RPMI8226 (cell line): ENCODE data around the gene RSRC1.
"Not testable (repeated sequence)": the region's sequence is repeated elsewhere in the genome, so short reads cannot be mapped to it uniquely, and the experiment has no call there.

Experiments used
- DNase-seq: peaks from one replicate; pipeline ENCODE4 v3.0.0-alpha.2; 2015

RSRC1 gene

DNA sequence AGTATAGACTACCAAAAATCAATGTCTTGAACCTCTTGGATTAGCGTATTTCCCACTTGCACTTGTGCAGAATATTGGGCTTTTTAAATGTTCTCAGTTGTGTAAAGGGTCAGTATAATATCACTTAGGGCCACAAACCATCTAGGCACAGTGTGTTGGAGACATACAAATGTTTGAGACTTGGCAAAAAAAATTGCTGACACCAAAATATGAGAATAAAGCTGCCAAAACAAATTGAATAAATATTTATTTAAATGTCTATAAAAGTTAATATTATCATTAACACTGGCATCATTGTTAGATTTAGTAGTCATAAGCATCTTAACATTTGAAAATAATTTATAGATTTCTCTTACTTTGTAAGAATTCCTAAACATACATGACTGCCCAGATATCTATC is 430.2 kb downstream of the RSRC1 start:
- DNase-seq, result no peak

DNA sequence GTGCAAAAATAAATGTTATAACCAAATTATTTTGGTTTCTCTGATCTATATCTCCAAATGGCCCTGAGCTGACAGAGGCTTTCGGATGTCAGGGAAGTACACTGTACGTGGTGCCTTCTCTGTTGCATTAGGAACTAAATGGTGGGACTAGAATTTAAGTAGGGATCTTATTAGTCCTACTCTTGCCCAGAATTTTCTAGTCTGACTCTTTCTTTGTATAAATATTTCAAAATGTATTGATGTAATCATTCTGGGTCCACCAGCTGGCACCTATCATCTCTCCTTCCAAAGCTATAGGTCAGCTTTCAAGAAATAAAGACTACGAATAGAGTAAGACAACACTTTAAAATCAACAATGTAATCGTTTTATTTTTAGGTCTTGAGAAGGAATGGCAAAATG is 438.8 kb downstream of the RSRC1 start:
- DNase-seq, result no peak

DNA sequence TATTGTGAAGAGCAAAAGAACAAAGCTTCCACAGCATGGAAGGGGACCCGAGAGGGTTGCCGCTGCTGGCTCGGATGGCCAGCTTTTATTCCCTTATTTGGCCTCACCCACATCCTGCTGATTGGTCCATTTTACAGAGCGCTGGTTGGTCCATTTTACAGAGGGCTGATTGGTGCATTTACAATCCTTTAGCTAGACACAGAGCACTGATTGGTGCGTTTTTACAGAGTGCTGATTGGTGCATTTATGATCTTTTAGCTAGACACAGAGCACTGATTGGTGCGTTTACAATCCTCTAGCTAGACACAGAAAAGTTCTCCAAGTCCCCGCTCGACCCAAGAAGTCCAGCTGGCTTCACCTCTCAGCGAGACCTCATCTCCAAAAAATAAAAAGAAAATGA is 440.0 kb downstream of the RSRC1 start:
- not testable (repeated sequence) for DNase-seq

DNA sequence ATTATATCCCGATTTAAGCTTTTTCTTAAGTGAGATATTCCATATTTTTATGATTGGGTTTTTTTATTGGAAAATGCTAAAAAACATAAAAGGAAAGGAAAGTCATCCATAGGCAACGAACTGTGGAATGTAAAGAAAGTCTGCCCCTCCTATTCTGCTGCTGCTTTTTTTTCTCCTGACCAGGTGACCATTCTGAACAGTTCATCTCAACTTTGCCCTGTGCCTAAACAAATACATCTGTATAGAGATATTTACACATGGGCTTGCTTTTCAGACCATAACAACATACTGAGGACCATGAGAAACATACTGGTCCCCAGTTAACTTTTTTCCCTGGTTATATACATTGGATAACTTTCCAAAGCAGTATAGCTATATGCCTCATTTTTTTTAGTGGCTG is 442.2 kb downstream of the RSRC1 start:
- DNase-seq, result no peak

DNA sequence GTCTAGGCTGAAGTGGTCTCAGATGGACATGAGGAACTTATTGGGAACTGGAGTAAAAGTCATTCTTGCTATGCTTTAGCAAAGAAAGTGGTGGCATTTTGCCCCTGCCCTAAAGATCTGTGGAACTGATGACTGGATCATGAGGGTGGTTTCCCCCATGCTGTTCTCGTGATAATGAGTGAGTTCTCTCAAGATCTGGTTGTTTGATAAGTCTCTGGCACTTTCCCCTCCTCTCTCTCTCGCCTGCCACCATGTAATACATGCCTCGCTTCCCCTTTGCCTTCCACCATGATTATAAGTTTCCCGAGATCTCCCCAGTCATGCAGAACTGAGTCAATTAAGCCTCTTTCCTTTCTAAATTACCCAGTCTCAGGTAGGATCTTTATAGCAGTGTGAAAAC is 449.6 kb downstream of the RSRC1 start:
- no peak for DNase-seq

DNA sequence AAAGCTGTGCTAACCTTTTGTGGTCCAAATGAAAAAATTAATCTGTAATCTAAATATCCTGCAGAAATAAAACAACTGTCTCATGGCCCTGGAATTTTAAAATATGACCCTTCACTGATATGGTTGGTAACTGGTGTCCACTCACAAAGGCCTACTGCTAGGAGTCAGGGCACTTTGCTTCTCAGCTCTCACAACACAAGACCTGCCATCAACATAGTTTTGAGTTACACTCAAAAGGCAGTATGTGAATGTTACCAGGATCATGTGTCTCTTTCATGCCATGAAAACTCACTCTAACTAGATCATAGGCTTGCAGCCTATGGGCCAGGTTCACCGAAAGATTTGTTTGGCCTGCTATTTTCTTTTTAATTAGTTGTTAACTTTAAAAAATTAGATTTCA is 451.1 kb downstream of the RSRC1 start:
- no peak for DNase-seq

DNA sequence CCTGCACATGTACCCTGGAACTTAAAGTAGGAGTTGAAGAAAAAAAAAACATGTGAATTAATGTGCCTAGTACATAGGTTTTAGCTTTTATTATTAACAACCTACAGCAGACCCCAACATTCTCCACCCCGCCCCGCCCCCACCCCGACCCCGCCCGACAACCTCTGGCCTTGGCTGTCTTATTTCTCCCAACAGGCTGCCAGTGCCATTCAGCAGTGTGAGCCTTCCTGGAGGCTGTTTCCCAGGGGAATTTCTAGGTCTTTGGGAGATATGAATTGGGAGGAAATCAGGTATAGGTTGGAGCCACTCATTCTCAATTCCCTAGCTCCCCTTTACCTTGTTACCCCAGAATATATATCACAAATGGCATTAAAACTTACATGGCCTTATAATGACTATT is 452.8 kb downstream of the RSRC1 start:
- no peak for DNase-seq

DNA sequence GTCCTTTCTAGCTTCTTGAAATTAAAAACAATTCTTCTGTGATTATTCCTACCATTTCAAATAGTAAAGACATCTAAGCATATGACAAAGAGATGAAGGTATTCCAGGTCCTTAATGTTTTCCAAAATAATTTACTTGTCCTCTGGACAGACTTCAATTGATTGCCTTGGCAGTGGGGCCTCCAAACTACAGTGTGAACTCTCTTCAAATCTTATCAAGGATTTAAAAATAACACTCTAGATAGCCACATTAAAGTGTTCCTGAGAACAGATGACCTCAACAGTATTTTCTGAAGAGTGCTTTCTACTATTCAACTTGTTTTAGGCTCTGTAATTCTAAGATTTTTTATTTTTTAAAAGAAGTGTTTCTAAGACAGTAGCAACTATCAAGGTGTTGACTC is 453.2 kb downstream of the RSRC1 start:
- DNase-seq, result no peak

DNA sequence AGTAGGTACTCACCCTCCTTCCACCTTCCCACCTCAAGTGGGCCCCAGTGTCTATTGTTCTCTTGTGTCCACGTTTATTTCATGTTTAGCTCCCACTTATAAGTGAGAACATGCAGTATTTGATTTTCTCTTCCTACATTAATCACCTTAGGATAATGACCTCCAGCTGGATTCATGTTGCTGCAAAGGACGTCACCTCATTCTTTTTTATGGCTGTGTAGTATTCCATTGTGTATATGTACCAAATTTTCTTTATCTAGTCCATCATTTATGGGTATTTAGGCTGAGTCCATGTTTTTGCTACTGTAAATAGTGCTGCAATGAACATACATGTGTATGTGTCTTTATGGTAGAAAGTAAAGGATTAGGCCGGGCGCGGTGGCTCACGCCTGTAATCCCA is 455.2 kb downstream of the RSRC1 start:
- DNase-seq, result no peak

DNA sequence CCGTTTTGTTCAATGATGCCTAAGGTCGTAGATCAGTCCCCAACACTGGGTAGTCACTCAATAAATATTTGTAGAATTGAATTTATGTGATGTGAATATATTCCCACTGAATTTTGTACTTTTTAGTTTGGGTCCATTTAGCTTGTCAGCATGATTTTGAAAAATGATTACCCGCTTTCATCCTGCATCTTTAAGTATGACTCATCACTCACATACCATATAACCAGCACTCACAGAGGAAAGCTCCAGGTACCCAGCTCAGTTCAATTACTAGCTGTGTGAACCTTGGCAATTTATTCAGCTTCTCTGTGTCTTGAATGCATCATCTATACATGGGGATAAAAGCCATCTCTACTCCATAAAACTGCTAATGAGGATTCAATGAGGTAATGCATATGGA is 458.9 kb downstream of the RSRC1 start:
- no peak for DNase-seq

DNA sequence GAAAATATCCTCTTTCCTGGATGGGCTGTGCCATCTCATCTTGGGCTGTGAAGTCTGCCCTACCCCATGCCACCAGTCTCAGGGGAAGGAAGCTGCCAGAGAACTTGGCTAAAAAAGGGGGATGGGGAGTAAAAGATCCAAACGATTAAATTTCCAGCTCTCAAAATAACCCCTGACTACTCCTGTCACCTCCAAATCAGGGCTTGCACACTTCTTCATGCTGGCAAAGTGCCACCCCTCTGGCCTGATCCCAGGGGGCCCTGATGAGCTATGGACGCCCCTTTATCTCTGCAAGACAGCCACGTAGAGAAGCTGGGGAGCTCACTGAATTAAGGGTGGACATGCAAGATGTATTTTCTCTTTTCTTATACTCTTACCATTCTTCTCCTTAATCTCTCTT is 459.9 kb downstream of the RSRC1 start:
- DNase-seq, result no peak

DNA sequence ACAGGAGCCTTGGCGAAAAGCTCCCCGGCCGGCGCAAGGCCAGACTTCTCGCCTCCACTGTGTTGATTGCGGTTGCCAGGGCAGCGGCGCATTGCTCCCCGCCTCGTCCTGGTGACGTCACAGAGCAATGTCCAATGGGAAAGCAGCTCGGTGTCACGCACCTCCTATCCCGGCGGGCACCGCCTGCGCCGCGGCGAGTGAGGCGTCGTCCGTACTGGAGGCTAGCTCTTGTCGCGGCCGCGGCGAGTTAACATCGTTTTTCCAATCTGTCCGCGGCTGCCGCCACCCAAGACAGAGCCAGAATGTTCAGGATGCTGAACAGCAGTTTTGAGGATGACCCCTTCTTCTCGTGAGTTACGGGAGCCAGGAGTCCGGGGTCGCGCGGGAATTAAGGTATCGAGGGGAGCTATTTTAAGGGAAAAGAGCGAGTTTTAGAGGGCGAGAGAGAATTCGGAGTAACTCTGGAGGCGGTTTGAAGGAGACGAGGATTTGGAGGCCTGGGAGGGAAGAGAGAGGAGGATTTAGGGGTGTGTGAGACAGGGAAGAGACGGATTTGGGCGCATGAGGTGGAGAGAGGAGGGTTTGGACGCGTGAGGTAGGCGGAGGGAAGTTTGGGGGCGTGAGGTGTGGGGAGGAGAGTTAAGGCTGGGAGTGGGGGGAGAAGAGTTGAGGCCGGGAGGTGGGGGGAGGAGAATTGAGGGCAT is 461.3 kb downstream of the RSRC1 start, which contains the start of gene MLF1:
MLF1 (plus strand) TSS at position 196 of the 704 bp plus-strand sequence; CDS start at position 303, 107 bp downstream.
- DNase-seq, result peak; percentile 88

DNA sequence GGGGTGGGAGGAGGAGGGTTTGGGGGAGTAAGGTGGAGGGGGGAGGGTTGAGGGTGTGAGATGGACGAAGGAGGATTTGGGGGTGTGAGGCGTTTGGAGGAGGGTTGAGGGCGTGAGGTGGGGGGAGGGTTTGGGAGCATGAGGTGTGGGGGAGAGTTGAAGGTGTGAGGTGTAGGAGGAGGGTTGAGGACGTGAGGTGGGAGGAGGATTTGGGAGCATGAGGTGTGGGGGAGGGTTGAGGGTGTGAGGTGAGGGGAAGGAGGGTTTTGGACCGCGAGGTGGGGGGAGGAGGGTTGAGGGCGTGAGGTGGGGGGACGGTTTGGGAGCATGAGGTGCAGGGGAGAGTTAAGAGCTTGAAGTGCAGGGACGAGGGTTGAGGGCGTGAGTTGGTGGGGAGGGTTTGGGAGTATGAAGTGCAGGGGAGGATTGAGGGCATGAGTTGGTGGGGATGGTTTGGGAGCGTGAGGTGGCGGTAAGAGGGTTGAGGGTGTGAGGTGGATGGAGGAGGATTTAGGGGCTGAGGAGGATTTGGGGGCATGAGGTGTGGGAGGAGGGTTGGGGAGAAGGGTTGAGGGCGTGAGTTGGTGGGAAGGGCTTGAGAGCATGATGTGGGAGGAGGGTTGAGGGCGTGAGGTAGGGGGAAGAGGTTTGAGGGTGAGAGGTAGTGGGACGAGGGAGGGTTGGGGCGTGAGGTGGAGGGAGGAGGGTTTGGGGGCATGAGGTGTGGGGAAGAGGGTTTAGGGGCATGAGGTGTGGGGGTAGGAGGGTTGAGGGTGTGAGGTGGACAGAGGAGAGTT is 462.3 kb downstream of the RSRC1 start:
- no peak for DNase-seq

DNA sequence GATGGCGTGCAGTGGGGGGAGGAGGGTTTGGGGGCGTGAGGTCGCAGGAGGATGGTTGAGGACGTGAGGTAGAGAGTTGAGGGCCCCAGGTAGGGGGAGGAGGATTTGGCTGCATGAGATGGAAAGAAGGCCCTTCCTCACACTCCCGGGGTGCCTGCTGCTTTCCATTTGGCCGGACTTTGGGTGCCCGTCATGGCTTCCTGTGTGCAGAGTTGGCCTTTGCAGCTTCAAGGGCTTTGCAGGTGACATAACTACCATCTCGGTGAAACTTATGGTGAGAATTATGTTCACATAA is 462.8 kb downstream of the RSRC1 start:
- DNase-seq, result no peak

DNA sequence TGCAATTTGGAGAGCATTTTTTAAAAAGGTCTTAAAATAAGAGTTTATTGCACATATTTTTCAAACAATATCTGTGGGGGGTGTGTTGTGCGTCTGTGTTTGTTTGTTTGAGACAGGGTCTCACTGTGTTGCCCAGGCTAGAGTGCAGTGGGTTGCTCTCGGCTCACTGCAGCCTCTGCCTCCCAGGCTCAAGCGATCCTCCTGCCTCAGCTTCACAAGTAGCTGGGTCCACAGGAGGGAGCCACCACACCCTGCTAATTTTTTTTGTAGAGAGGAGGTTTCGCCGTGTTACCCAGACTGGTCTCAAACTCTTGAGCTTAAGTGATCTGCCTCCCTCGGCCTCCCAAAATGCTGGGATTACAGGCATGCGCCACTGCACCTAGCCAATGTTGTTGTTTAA is 463.8 kb downstream of the RSRC1 start:
- DNase-seq, result peak; percentile 20

DNA sequence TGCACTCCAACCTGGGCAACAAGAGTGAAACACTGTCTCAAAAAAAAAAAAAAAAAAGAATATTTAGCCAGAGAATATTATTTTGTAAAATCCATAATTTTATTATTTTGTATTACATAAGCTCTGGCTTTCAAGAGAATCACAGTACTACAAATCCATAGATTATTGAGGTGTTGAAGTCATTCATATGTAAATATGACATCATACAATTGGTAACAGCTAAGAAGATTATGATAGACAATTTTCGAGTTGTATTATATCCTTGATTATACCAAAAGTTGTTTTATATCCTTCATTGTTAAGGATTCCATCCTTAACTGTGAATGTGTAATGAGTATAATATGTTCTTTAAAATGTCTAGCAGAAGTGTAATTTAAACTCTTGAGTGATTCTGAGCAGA is 464.8 kb downstream of the RSRC1 start:
- DNase-seq, result no peak

DNA sequence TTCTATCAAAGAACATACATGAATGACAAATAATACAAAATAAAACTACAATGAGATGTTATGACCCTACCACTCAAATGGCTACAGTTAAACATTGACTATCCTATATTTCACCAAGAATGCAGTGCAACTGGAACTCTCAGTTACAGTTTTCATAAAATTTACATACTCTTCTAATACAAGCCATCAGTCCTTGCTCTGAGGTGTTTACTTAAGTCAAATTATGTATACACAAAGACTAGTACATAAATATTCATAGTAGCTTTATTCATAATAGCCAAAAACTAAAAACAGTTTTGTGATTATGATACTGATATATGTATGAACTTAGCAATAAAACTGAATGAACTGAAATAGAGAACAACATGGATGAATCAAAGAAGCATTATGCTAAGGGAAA is 480.3 kb downstream of the RSRC1 start:
- no peak for DNase-seq
